AG20443 (cell line): ENCODE results near the gene DEAF1.
"Not testable (repeated sequence)": the region's sequence is repeated elsewhere in the genome, so short reads cannot be mapped to it uniquely, and the experiment has no call there.

Experiments
- DNase-seq: peaks from one replicate; pipeline ENCODE4 v3.0.0; 2012; ENCODE audit warnings: low spot score, mixed read lengths

Gene DEAF1

GRCh38 chr11:694563-695287 is at the start of gene DEAF1:
Gene DEAF1 (minus strand): TSS chr11:695222. CDS start chr11:695047, 175 bp downstream.
- peak; percentile 95 for DNase-seq

GRCh38 chr11:742571-743201 is 47.7 kb upstream of the DEAF1 start:
- DNase-seq = no peak

- no peak for DNase-seq
Observed at GRCh38 chr11:742156-742546, 47.1 kb upstream of the DEAF1 start.

GRCh38 chr11:737899-738298 is 42.9 kb upstream of the DEAF1 start:
- DNase-seq = not testable (repeated sequence)

GRCh38 chr11:737366-737765 is 42.3 kb upstream of the DEAF1 start:
- peak; percentile 10 for DNase-seq

GRCh38 chr11:734541-734940 is 39.5 kb upstream of the DEAF1 start:
- not testable (repeated sequence) for DNase-seq

- DNase-seq = no peak
Observed at GRCh38 chr11:733072-733471, 38.0 kb upstream of the DEAF1 start.

- no peak for DNase-seq
Observed at GRCh38 chr11:729492-730074, 34.6 kb upstream of the DEAF1 start.

- DNase-seq = no peak
Observed at GRCh38 chr11:728901-729491, 34.0 kb upstream of the DEAF1 start.

GRCh38 chr11:727859-728748 is 33.1 kb upstream of the DEAF1 start:
- peak; percentile 97 for DNase-seq

- DNase-seq = no peak
Observed at GRCh38 chr11:727281-727701, 32.3 kb upstream of the DEAF1 start.

GRCh38 chr11:726278-727220 is 31.5 kb upstream of the DEAF1 start:
- DNase-seq = no peak

- no peak for DNase-seq
Observed at GRCh38 chr11:725624-726202, 30.7 kb upstream of the DEAF1 start.

GRCh38 chr11:724778-725386 is 29.9 kb upstream of the DEAF1 start:
- DNase-seq = no peak

GRCh38 chr11:724049-724777 is 29.2 kb upstream of the DEAF1 start:
- no peak for DNase-seq

GRCh38 chr11:723120-723883 is 28.3 kb upstream of the DEAF1 start:
- DNase-seq = peak; percentile 58

GRCh38 chr11:722346-722811 is 27.4 kb upstream of the DEAF1 start:
- no peak for DNase-seq

GRCh38 chr11:721741-722345 is 26.8 kb upstream of the DEAF1 start:
- DNase-seq = no peak
